Measurements from ENCODE around the gene TBC1D1. TPM values are rescaled to one million over a fixed set of nuclear protein-coding genes. Genes with fewer than 3 reads are reported as not detected.

TBC1D1 gene
- total RNA-seq, 1 donor from 2014 or later = 133 TPM

GRCh38 chr4:38119668-38120385 lies 228.9 kb downstream of the TBC1D1 start:
- no peak for TF ChIP-seq CTCF (IDR thresholded peaks at IDR 0.05; ENCODE audit: insufficient read depth, low read length, poor library complexity, severe bottlenecking)
- Histone ChIP-seq H3K4me3 (ENCODE audit: low read depth, low read length) (no peak overlapping the region), H3K27me3 (ENCODE audit: control insufficient read depth, insufficient read depth, low read length) (no peaks in the 10 kb centered on the region), H3K36me3 (ENCODE audit: control insufficient read depth, insufficient read depth, low read length) (peaks cover 3% of the 10 kb centered on the region)
- peak; percentile 84 for DNase-seq (ENCODE audit: low read depth)

- no peak overlapping the region for H3K4me3 ChIP-seq (ENCODE audit: low read depth, low read length)
- no peaks in the 10 kb centered on the region for H3K27me3 ChIP-seq (ENCODE audit: control insufficient read depth, insufficient read depth, low read length)
- no peak for TF ChIP-seq CTCF (IDR thresholded peaks at IDR 0.05; ENCODE audit: insufficient read depth, low read length, poor library complexity, severe bottlenecking)
- H3K36me3 ChIP-seq (ENCODE audit: control insufficient read depth, insufficient read depth, low read length) = peaks cover 3% of the 10 kb centered on the region
- DNase-seq (ENCODE audit: low read depth) = no peak
These were observed 229.9 kb downstream of the TBC1D1 start for GRCh38 chr4:38120772-38121171.

- Histone ChIP-seq H3K27me3 (ENCODE audit: control insufficient read depth, insufficient read depth, low read length) (no peaks in the 10 kb centered on the region), H3K4me3 (ENCODE audit: low read depth, low read length) (no peak overlapping the region), H3K36me3 (ENCODE audit: control insufficient read depth, insufficient read depth, low read length) (peaks cover 1% of the 10 kb centered on the region)
- DNase-seq (ENCODE audit: low read depth) = no peak
- no peak for TF ChIP-seq CTCF (IDR thresholded peaks at IDR 0.05; ENCODE audit: insufficient read depth, low read length, poor library complexity, severe bottlenecking)
These were observed 231.2 kb downstream of the TBC1D1 start for GRCh38 chr4:38122060-38122459.

GRCh38 chr4:38123555-38123954 lies 232.7 kb downstream of the TBC1D1 start:
- H3K4me3 ChIP-seq (ENCODE audit: low read depth, low read length) = no peak overlapping the region
- TF ChIP-seq CTCF (IDR thresholded peaks at IDR 0.05; ENCODE audit: insufficient read depth, low read length, poor library complexity, severe bottlenecking) = no peak
- no peak for DNase-seq (ENCODE audit: low read depth)
- no peaks in the 10 kb centered on the region for H3K27me3 ChIP-seq (ENCODE audit: control insufficient read depth, insufficient read depth, low read length)
- H3K36me3 ChIP-seq (ENCODE audit: control insufficient read depth, insufficient read depth, low read length) = no peaks in the 10 kb centered on the region

- no peak overlapping the region for H3K4me3 ChIP-seq (ENCODE audit: low read depth, low read length)
- H3K36me3 ChIP-seq (ENCODE audit: control insufficient read depth, insufficient read depth, low read length) = no peaks in the 10 kb centered on the region
- H3K27me3 ChIP-seq (ENCODE audit: control insufficient read depth, insufficient read depth, low read length) = no peaks in the 10 kb centered on the region
- DNase-seq (ENCODE audit: low read depth) = no peak
- no peak for TF ChIP-seq CTCF (IDR thresholded peaks at IDR 0.05; ENCODE audit: insufficient read depth, low read length, poor library complexity, severe bottlenecking)
These were observed 234.1 kb downstream of the TBC1D1 start for GRCh38 chr4:38124961-38125360.

- no peak for DNase-seq (ENCODE audit: low read depth)
- H3K27me3 ChIP-seq (ENCODE audit: control insufficient read depth, insufficient read depth, low read length) = no peaks in the 10 kb centered on the region
- TF ChIP-seq CTCF (IDR thresholded peaks at IDR 0.05; ENCODE audit: insufficient read depth, low read length, poor library complexity, severe bottlenecking) = no peak
These were observed 234.9 kb downstream of the TBC1D1 start for GRCh38 chr4:38125816-38126215.

More at GRCh38 chr4:38125816-38126215, 234.9 kb downstream of the TBC1D1 start:
- Histone ChIP-seq H3K4me3 (ENCODE audit: low read depth, low read length) (no peak overlapping the region), H3K36me3 (ENCODE audit: control insufficient read depth, insufficient read depth, low read length) (no peaks in the 10 kb centered on the region)
